GM18907 (cell line): Measurements from ENCODE around the gene SLC35F1.

Source experiments
- ATAC-seq: cut with Tn5 transposase; IDR thresholded peaks from one replicate; pipeline ENCODE4 v1.9.1; 2021; ENCODE audit warnings: mild to moderate bottlenecking, moderate library complexity; ENCODE audit not compliant: unreplicated experiment

Gene SLC35F1

GRCh38 chr6:118350881-118351430, 443.9 kb downstream of the SLC35F1 start:
- ATAC-seq: no peak

- no peak for ATAC-seq
Measured at GRCh38 chr6:118353564-118353963, 446.5 kb downstream of the SLC35F1 start.

- ATAC-seq: peak; percentile 98
Measured at GRCh38 chr6:118354641-118355040, 447.6 kb downstream of the SLC35F1 start.

DNA sequence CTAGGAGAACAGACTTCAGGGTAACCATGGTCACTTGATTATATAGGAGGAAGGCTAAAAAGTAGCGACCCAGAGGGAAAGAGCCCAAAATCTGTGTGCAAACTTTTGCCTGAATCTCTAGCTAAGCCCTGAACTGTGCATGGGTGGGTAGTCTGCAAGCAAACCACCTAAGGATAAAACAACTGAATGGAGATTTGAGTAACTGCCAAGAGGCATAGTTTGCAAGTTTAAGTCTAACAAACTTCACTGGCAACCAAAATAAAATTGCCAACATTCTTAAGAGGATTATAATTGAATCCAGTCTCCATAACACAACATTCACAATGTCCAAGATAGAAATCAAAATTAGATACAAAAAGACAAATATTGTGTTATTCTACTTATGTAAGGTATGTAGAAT, 449.0 kb downstream of the SLC35F1 start:
- ATAC-seq: no peak

GRCh38 chr6:118356686-118357085, 449.6 kb downstream of the SLC35F1 start:
- no peak for ATAC-seq
